ENCODE results near the gene PARPBP. TPM values are rescaled to one million over a fixed set of nuclear protein-coding genes. Genes with fewer than 3 reads are reported as not detected.
"Not testable (repeated sequence)": the region's sequence is repeated elsewhere in the genome, so short reads cannot be mapped to it uniquely, and the experiment has no call there.

Gene PARPBP, protein sequence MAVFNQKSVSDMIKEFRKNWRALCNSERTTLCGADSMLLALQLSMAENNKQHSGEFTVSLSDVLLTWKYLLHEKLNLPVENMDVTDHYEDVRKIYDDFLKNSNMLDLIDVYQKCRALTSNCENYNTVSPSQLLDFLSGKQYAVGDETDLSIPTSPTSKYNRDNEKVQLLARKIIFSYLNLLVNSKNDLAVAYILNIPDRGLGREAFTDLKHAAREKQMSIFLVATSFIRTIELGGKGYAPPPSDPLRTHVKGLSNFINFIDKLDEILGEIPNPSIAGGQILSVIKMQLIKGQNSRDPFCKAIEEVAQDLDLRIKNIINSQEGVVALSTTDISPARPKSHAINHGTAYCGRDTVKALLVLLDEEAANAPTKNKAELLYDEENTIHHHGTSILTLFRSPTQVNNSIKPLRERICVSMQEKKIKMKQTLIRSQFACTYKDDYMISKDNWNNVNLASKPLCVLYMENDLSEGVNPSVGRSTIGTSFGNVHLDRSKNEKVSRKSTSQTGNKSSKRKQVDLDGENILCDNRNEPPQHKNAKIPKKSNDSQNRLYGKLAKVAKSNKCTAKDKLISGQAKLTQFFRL
- 20.9 and 24.2 TPM in 2 replicates for total RNA-seq (2014; rRNA removed; shearing (Covaris generic))
- polyA plus RNA-seq (2015; cell fraction: cytosol; rRNA removed) = 12.2 and 12.5 TPM in 2 replicates
- 48.9 and 58.4 TPM in 2 replicates for polyA plus RNA-seq (2015; cell fraction: nucleus; rRNA removed)

DNA sequence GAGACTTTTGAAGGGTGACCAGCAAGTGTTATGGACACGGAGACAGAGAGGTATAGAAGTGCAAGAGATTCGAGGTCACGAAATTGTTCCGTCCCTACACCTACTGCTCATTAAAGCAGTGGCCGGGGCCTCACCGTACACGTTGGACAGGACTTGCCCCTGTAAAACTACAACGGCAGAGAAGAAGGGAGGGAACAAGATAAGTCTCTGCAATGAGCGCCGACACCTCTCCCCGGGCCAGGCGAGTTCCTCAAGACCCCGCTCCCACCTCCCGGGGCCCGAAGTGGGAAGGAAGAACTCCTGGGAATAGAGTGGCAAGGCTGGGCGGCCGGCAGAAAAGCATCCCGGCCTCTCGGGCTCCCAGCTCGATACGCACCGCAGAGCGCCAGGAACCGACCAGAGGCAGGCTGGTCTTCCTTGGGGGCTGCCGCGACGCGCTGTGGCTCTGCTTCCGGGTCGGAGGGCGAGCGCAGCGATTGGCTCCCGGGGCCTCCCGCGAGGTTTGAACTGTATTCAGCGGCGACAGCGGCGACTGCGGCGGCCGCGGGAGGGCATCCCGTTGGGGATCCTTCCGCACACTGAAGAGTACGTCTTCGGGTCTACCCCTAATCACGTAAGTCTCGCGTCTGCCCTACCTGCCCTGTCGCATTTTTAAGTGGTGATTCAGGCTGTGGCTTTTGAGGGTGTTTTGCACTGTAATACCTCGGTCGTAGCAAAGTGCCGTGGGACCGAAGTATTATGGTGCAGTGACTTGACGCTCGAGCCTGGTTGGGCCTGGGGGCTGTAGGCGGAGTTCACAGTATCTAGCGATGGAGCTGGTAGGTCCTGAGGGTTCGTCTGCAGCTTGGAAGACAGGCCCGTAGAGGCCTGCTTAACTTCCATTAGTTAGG lies at the start of gene PARPBP, which contains the start of gene NUP37:
Gene PARPBP (plus strand): TSS at position 510 of the 890 bp plus-strand sequence. CDS start 3,706 bp downstream, outside the sequence.
Gene NUP37 (minus strand): TSS at position 441 of the 890 bp plus-strand sequence. CDS start 1,596 bp downstream, outside the sequence.
- in situ Hi-C loops (cut with HindIII; ENCODE audit: low pct_unique_long_range_greater_than_20kb, low sequenced_read_pairs) = no loop called here
- DNase-seq (ENCODE audit: low read depth, low spot score) = peak; percentile 87

DNA sequence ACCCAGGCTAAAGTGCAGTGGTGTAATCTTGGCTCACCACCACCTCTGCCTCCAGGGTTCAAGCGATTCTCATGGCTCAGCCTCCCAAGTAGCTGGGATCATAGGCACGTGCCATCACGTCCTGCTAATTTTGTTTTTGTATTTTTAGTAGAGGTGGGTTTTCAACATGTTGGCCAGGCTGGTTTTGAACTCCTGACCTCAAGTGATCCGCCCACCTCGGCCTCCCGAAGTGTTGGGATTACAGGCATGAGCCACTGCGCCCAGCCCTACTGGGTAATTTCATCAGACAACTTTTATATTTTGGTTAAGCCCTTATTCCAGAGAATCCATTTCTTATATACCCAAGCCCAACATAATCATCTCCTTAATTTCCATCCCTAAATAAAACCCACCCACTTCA lies 47.9 kb upstream of the PARPBP start:
- in situ Hi-C loops (cut with HindIII; ENCODE audit: low pct_unique_long_range_greater_than_20kb, low sequenced_read_pairs); DNase-seq (ENCODE audit: low read depth, low spot score): not testable (repeated sequence)

DNA sequence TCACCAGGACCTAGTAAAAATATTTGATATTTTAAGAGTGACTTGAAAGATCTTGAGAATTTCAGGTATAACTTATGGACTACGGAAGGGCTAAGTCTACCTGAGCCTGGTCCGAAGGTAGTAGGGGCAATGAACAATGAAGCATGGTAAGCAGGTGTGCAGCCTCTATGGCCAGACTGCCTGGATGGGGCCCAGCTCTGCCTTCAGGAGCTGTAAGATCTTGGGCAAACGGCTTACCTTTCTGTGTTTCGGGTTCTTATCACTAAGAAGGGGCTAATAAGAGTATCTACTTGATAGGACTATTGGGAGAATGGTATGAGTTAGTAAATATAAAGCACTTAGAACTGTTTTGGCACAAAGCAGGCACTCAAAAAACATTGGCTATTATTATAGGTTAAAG lies 39.1 kb upstream of the PARPBP start:
- no peak for DNase-seq (ENCODE audit: low read depth, low spot score)
- in situ Hi-C loops (cut with HindIII; ENCODE audit: low pct_unique_long_range_greater_than_20kb, low sequenced_read_pairs) = no loop called here

DNA sequence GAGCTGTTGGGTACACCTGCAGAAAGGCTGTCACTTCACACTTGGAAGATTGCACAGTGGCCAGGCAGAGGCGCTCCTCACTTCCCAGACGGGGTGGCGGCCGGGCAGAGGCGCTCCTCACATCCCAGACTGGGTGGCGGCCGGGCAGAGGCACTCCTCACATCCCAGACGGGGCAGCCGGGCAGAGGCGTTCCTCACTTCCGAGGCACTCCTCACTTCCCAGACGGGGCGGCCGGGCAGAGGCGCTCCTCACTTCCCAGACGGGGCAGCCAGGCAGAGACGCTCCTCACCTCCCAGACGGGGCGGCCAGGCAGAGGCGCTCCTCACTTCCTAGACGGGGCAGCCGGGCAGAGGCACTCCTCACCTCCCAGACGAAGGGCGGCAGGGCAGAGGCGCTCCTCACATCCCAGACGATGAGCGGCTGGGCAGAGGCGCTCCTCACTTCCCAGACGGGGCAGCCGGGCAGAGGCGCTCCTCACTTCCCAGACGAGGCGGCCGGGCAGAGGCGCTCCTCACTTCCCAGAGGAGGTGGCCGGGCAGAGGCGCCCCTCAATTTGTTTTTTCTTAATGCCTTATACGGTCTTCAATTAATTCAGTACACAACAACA lies 30.7 kb upstream of the PARPBP start:
- not testable (repeated sequence) for DNase-seq (ENCODE audit: low read depth, low spot score)

DNA sequence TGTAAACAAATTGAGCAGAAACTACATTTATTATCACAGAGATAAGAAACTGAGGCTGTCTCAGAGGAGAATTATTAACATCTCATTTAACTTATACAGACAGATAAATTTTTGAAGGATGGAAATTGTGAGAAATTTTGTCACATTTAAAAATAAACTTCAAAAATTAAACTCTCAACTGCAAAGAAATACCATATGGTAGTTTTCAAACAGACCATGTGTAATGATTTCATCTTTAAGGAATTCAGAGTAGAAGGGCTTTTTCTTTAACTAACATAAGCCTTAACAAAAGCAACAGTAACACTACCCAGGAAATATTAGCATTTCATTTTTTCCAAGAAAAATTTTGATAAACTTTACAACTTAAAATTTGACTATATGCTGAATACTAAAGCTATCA lies 26.7 kb upstream of the PARPBP start:
- in situ Hi-C loops (cut with HindIII; ENCODE audit: low pct_unique_long_range_greater_than_20kb, low sequenced_read_pairs) = no loop called here
- no peak for DNase-seq (ENCODE audit: low read depth, low spot score)

More for the DNA sequence above, 30.7 kb upstream of the PARPBP start:
- in situ Hi-C loops (cut with HindIII; ENCODE audit: low pct_unique_long_range_greater_than_20kb, low sequenced_read_pairs) = not testable (repeated sequence)

DNA sequence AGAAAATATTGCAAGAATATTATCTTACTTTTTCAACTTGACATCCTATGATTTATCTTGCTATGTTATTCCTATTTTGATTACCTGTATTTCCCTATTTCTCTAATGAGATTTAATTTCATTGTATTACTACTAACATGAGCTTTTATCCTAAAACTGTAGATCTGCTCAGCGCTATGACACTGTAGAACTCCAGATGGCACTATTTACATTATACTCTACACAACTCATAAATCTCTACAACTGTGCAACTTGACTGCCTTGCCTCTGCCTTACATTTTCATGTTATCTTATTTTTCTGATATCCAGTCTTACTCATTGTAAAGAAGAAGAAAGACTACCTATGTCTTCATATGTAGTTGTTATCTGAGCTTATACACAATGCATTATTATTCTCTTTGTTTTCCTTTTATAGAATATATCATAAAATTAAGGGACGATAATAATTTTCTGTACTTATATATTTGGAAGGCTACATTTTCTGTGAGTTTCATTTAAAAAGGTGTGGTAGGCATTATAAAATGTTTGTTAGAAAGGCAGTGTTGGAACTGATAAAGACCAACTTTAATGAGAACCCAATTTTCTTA lies 24.2 kb upstream of the PARPBP start:
- DNase-seq (ENCODE audit: low read depth, low spot score) = peak; percentile 54
- in situ Hi-C loops (cut with HindIII; ENCODE audit: low pct_unique_long_range_greater_than_20kb, low sequenced_read_pairs) = no loop called here

DNA sequence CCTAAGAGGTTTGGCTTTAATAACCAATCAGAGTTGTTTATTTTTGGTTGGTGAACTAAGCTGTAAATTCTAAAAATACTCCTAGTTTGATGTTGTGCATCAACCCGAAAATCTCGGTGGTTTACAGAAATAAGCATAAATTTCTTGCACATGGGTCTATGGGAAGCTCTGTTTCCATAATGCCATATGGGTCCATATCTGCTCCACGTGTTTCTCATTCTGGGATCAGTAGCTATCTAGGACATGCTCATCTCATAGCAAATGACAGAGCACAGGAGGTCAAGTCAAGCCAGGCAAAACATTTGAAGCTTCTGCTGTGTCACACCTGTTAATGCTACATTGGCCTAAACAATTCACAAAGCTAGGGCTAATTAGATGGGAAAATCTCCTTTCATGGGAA lies 23.1 kb upstream of the PARPBP start:
- in situ Hi-C loops (cut with HindIII; ENCODE audit: low pct_unique_long_range_greater_than_20kb, low sequenced_read_pairs) = no loop called here
- DNase-seq (ENCODE audit: low read depth, low spot score) = no peak

DNA sequence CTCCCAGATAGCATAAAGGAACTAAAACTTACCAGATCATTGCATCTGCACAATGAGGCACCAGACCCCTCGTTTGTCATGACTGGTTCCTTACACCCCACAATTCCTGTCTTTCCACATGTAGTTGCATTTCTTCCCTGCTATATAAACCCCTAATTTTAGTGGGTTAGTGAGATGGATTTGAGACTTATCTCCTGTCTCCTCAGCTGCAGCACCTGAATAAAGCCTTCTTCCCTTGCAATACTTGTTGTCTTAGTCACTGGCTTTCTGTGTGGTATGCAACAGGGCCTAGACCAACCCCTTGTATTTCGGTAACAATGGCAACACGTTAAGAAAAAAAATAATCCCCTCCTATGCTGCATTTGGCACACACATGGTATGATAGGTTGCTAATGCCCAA lies 13.1 kb upstream of the PARPBP start:
- DNase-seq (ENCODE audit: low read depth, low spot score) = no peak
- in situ Hi-C loops (cut with HindIII; ENCODE audit: low pct_unique_long_range_greater_than_20kb, low sequenced_read_pairs) = no loop called here

DNA sequence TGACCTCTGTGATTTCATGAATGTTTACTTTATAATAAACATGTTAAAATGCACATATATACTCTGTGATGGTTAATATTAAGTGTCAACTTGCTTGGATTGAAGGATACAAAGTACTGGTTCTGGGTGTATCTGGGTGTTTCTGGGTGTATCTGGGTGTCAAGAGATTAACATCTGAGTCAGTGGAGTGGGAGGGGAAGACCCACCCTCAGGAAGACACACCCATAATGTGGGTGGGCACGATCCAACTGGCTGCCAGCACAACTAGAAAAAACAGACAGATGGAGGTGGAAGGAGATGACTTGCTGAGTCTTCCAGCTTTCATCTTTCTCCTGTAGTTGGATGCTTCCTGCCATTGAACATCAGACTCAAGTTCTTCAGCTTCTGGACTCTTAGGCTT lies 12.0 kb upstream of the PARPBP start:
- in situ Hi-C loops (cut with HindIII; ENCODE audit: low pct_unique_long_range_greater_than_20kb, low sequenced_read_pairs) = no loop called here
- no peak for DNase-seq (ENCODE audit: low read depth, low spot score)

DNA sequence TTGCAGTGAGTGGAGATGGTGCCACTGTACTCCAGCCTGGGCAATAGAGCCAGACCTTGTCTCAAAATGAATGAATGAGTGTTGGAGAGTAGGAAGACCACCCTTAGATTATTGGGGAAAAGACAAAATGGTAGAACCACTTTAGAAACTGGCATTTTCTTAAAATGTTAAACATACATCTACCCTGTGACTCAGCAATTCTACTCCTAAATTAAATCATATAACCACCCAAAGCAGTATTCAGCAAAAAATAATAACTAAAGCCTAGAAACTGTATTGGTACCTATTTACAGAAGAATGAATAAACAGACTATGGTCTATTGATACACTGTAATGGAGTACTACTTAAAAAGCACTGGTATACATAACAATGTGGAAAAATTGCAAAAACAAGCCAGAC lies 9.2 kb upstream of the PARPBP start:
- DNase-seq (ENCODE audit: low read depth, low spot score) = no peak
- in situ Hi-C loops (cut with HindIII; ENCODE audit: low pct_unique_long_range_greater_than_20kb, low sequenced_read_pairs) = no loop called here

DNA sequence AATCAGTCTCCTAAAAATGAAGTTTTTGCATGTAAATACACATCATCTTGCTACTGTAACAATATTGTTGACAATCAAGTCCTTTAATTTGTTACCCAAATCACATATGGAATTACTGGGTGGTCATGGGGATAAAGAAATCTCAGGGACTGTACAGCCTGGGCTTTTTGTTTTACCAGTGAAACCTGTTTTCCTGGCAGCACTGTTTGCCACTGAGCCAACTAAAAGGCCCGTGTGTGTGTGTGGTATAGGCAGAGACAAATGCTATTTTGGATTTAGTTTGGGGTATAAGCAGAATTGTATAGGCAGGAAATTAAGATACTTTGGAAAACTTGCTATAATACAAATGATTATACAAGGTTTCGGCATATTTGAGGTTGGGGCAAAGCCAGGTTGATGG lies 5.8 kb upstream of the PARPBP start:
- DNase-seq (ENCODE audit: low read depth, low spot score) = no peak
- in situ Hi-C loops (cut with HindIII; ENCODE audit: low pct_unique_long_range_greater_than_20kb, low sequenced_read_pairs) = no loop called here

DNA sequence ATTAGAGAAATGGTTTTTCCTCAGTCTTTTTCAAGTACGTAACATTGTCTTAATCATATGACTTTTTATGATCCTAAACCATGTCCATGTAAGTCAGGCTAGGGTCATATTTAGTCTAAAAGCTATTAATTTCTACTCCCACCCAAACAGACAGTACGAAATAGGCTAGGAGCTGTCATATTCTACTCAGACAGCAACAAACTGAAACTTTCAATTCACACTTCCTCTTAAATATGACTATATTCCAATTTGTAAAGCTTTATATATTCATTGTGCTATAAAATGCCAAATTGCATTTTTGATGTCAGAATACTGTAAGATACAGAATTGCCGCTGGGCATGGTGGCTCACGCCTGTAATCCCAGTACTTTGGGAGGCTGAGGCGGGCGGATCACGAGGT lies 3.6 kb upstream of the PARPBP start:
- in situ Hi-C loops (cut with HindIII; ENCODE audit: low pct_unique_long_range_greater_than_20kb, low sequenced_read_pairs) = no loop called here
- no peak for DNase-seq (ENCODE audit: low read depth, low spot score)

DNA sequence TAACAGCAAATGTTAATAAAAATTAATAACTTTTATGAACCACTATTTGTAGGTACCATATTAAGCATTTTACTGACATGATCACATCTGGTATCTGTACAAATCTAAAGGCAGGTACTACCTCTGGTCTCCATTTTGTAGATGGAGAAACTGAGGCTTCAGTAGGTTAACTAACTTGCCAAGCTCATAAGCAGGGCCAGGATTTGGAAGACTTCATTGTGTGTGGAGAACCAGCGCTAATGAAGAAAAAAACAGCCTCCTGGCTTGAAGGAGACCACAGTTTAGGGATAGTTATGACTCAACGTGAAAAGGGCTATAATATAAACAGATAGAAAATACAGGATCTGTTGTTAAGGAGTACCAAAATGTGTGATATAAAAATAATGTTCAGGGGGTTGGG lies 1.1 kb upstream of the PARPBP start:
- in situ Hi-C loops (cut with HindIII; ENCODE audit: low pct_unique_long_range_greater_than_20kb, low sequenced_read_pairs) = no loop called here
- DNase-seq (ENCODE audit: low read depth, low spot score) = no peak

DNA sequence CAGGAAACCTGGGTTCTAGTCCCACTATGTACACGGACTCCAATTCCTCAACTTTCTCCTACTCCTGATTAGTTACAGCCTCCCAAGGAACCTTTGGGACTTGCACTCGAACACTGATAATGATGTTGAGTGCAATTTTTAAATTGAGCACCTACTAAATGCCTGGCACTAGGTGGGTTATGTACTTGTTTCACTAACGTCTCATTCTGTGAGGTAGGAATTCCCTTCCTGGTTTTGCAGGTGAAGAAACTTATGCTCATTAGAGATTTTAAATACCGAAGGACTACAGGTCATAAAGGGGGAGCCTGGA lies 536 bp downstream of the PARPBP start:
- no peak for DNase-seq (ENCODE audit: low read depth, low spot score)
- in situ Hi-C loops (cut with HindIII; ENCODE audit: low pct_unique_long_range_greater_than_20kb, low sequenced_read_pairs) = no loop called here

DNA sequence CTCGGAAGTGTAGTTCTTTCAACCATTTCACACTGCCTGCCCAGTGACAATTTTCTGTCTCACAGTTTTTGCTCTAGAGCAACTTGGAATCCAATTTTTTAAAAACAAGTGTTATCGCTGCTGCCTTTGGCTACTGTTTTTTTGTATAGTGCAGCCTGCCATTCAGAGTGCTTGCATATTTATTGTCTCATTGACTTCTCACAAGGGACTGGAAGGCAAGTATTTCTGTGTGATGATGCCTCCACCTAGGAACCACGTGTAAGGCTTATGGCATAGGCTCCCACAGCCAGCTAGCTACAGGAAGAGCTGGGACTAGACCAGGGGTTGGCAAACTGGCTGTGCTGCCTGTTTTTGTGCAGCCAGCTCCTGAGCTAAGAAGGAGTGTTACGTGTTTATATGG lies 903 bp downstream of the PARPBP start:
- peak; percentile 33 for DNase-seq (ENCODE audit: low read depth, low spot score)

DNA sequence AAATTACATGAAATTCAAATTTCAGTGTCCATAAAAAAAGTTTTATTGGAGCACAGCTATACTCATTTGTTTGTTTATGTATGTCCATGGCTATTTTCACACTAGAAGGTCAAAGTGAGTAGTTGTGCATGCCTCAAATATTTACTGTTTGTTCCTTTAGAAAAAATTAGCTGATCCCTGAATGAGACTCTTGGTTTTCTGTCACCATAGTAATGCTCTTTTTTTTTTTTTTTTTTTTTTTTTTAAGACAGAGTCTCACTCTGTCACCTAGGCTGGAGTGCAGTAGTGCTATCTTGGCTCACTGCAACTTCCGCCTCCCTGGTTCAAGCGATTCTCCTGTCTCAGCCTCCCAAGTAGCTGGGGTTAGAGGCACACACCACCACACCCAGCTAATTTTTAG lies 1.3 kb downstream of the PARPBP start:
- DNase-seq (ENCODE audit: low read depth, low spot score); in situ Hi-C loops (cut with HindIII; ENCODE audit: low pct_unique_long_range_greater_than_20kb, low sequenced_read_pairs): not testable (repeated sequence)

More for the DNA sequence above, 903 bp downstream of the PARPBP start:
- in situ Hi-C loops (cut with HindIII; ENCODE audit: low pct_unique_long_range_greater_than_20kb, low sequenced_read_pairs) = no loop called here

DNA sequence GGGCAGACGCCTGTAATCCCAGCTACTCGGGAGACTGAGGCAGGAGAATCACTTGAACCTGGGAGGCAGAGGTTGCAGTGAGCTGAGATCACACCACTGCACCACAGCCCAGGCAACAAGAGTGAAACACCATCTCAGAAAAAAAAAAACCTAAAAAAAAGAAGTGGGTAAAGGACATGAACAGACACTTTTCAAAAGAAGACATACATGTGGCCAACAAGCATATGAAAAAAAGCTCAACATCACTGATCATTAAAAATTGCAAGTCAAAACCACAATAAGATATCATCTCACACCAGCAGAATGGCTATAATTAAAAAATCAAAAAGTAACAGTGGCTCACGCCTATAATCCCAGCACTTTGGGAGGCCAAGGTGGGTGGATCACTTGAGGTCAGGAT lies 10.7 kb downstream of the PARPBP start:
- in situ Hi-C loops (cut with HindIII; ENCODE audit: low pct_unique_long_range_greater_than_20kb, low sequenced_read_pairs); DNase-seq (ENCODE audit: low read depth, low spot score): not testable (repeated sequence)
